Measurements from ENCODE around the gene PLEKHG7. TPM values are rescaled to one million over a fixed set of nuclear protein-coding genes. Genes with fewer than 3 reads are reported as not detected.

The PLEKHG7 gene
- total RNA-seq, 6 experiments from 2014 or later, result 0.15 to 0.49 (median 0.23) TPM

DNA sequence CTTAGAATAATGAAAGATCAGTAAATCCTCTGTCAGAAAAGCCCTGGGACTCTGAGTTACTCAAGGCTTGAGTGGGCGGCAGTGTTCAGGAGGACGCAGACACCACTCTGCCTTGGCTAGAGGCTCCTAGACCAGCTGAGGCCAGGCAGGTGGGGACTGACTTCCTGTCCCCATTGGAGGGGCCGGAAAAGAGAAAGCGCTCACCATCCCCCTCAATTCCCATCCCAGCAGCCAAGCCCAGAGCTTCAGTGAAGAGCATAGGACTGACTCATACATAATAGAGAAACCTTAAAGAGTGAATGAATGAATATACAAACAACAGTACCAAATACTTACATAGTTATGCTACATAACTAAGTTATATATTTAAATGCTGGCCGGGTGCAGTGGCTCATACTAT is 62.0 kb downstream of the PLEKHG7 start:
- H3K27me3 ChIP-seq, result no peaks in the 10 kb centered on the region
- no peak for DNase-seq
- H3K4me3 ChIP-seq, result no peak overlapping the region
- no peak for ATAC-seq
- intact Hi-C loops (cut with DNase I), result no loop called here
- TF ChIP-seq POLR2A (IDR thresholded peaks at IDR 0.05), result no peak
- TF ChIP-seq, protein P1, sequence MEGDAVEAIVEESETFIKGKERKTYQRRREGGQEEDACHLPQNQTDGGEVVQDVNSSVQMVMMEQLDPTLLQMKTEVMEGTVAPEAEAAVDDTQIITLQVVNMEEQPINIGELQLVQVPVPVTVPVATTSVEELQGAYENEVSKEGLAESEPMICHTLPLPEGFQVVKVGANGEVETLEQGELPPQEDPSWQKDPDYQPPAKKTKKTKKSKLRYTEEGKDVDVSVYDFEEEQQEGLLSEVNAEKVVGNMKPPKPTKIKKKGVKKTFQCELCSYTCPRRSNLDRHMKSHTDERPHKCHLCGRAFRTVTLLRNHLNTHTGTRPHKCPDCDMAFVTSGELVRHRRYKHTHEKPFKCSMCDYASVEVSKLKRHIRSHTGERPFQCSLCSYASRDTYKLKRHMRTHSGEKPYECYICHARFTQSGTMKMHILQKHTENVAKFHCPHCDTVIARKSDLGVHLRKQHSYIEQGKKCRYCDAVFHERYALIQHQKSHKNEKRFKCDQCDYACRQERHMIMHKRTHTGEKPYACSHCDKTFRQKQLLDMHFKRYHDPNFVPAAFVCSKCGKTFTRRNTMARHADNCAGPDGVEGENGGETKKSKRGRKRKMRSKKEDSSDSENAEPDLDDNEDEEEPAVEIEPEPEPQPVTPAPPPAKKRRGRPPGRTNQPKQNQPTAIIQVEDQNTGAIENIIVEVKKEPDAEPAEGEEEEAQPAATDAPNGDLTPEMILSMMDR (IDR thresholded peaks at IDR 0.05), result no peak
- H3K36me3 ChIP-seq, result no peaks in the 10 kb centered on the region
- no peak overlapping the region for H3K27ac ChIP-seq
- no peaks in the 10 kb centered on the region for H3K9me3 ChIP-seq
- 94% methylated on average over 5 of the region's 5 CpGs for WGBS (ENCODE audit: insufficient coverage, low coverage, low lambda C conversion rate, missing lambda C conversion rate)
- H3K4me1 ChIP-seq, result peaks cover 0 to 7% (median 0%) of the 10 kb centered on the region in 4 donors

DNA sequence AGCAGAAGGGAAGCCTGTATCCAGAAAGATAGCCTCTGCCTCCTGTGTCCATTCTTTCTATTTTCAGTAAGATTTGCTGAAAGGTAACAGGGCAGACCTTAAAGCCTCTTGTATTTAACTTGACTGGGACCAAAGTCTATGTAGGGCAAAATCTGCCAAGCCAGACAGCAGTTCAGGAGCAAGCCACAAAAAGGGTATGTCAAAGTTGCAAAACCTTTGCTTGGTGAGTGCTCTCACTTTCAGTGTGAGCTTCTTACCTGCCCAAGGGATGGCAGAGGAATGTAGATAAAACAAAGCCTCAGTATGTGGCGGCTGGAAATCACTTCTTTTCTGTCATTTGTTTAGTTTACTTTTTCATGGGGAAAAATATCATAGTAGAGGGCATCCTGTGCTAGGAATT is 63.1 kb downstream of the PLEKHG7 start:
- H3K4me1 ChIP-seq, result peaks cover 0 to 8% (median 0%) of the 10 kb centered on the region in 4 donors
- ATAC-seq (peak; percentile 60 to 87 (median 70)), DNase-seq (no peak)
- H3K27ac ChIP-seq, result no peak overlapping the region
- no peaks in the 10 kb centered on the region for H3K36me3 ChIP-seq
- TF ChIP-seq POLR2A (IDR thresholded peaks at IDR 0.05), result no peak
- TF ChIP-seq, protein P1 (IDR thresholded peaks at IDR 0.05), result no peak
- H3K27me3 ChIP-seq, result no peaks in the 10 kb centered on the region
- intact Hi-C loops (cut with DNase I), result no loop called here
- no peaks in the 10 kb centered on the region for H3K9me3 ChIP-seq
- H3K4me3 ChIP-seq, result no peak overlapping the region
- WGBS (ENCODE audit: insufficient coverage, low coverage, low lambda C conversion rate, missing lambda C conversion rate), result 71% methylated on average over 1 of the region's 1 CpG

DNA sequence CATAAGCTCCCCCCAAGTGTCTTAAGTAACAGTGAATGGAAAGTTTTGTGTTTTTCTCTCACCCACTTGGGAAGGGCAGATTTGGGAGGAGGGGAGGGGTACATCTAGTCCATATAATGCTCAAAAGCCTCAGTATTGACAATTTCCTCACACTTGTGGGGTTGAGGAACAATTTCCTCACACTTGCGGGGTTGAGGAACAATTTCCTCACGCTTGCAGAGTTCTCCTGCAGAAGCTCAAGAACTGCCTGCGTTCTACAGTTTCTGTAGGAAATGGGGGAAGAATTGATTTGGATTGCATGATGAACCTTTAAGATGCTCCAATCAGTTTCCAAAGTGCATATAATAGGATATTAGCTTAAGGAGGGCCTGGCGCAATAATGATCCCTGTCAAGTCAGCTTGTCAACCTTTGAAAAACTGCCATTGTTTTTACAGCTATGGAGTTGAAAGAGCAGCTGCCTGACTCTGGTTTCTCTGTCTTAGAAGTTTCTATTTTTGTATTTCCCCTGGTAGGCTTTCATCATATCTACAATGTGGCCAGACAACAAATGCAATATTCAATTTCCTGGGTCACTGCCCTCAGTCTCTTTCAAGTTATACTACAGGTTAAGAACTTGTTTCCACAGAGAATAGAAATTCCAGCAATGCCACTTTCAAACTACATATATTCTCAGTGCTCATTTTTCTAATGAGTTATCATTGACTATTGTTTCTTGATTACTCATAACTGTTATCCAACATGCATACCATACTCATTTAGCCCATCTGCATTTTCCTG is 66.5 kb downstream of the PLEKHG7 start:
- ATAC-seq (peak; percentile 35 to 83 (median 62)), DNase-seq (no peak)
- TF ChIP-seq, protein P1 (IDR thresholded peaks at IDR 0.05), result no peak
- no peak for TF ChIP-seq POLR2A (IDR thresholded peaks at IDR 0.05)
- WGBS (ENCODE audit: insufficient coverage, low coverage, low lambda C conversion rate, missing lambda C conversion rate), result 54% methylated on average over 4 of the region's 4 CpGs
- Histone ChIP-seq H3K27ac (no peak overlapping the region), H3K4me1 (peaks cover 0 to 13% (median 2%) of the 10 kb centered on the region in 4 donors), H3K4me3 (no peak overlapping the region), H3K27me3 (no peaks in the 10 kb centered on the region), H3K36me3 (no peaks in the 10 kb centered on the region), H3K9me3 (no peaks in the 10 kb centered on the region)
- intact Hi-C loops (cut with DNase I), result no loop called here

DNA sequence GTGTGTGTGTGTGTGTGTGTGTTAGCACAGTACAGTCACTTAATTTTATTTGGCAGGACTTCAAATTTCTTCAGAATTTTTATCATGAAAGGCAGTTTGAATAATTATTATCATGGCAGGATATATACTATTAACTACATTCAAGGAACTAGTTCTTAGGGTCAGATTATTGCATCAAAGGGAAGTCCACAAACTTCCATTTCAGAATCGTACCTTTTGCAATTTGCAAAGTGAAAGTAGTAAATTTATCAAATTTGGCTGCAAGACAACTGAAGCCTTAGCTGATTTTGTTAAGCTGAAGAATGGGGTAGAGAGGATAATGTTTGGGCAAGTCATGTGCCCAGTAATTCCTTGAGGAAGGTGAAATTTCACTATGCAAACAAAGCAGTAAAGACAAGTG is 68.2 kb downstream of the PLEKHG7 start:
- TF ChIP-seq, protein P1 (IDR thresholded peaks at IDR 0.05), result no peak
- TF ChIP-seq POLR2A (IDR thresholded peaks at IDR 0.05), result no peak
- H3K9me3 ChIP-seq, result no peaks in the 10 kb centered on the region
- 5% methylated on average over 1 of the region's 1 CpG for WGBS (ENCODE audit: insufficient coverage, low coverage, low lambda C conversion rate, missing lambda C conversion rate)
- intact Hi-C loops (cut with DNase I), result no loop called here
- H3K36me3 ChIP-seq, result no peaks in the 10 kb centered on the region
- H3K4me1 ChIP-seq, result peaks cover 0 to 12% (median 2%) of the 10 kb centered on the region in 4 donors
- H3K27me3 ChIP-seq, result no peaks in the 10 kb centered on the region
- ATAC-seq (peak in 2 of 4 donors; percentile 21 to 40), DNase-seq (no peak)
- no peak overlapping the region for H3K27ac ChIP-seq
- no peak overlapping the region for H3K4me3 ChIP-seq

Data from right lobe of liver (tissue), 6 donors.